Activated CD8-positive, alpha-beta memory T cell treated with anti-CD3 and anti-CD28 coated beads, Interleukin-2, amount 50 U/mL, for 4 hours (primary cell): ENCODE measurements around the gene MYH16.
"Not testable (repeated sequence)": the region's sequence is repeated elsewhere in the genome, so short reads cannot be mapped to it uniquely, and the experiment has no call there.

Source experiments
- DNase-seq: peaks from one replicate; pipeline ENCODE4 v3.0.0-alpha.2; 2020

The MYH16 gene

GRCh38 chr7:99358521-99358920, 85.9 kb downstream of the MYH16 start:
- not testable (repeated sequence) for DNase-seq

- DNase-seq, result no peak
Measured at GRCh38 chr7:99359465-99360154, 87.0 kb downstream of the MYH16 start.
